Activated CD8-positive, alpha-beta memory T cell treated with anti-CD3 and anti-CD28 coated beads, Interleukin-2, amount 50 U/mL, for 48 hours (primary cell): Measurements from ENCODE around the gene NID1.
"Not testable (repeated sequence)": the region's sequence is repeated elsewhere in the genome, so short reads cannot be mapped to it uniquely, and the experiment has no call there.

Experiments
- DNase-seq: peaks from one replicate; pipeline ENCODE4 v3.0.0-alpha.2; 2020

The NID1 gene

DNA sequence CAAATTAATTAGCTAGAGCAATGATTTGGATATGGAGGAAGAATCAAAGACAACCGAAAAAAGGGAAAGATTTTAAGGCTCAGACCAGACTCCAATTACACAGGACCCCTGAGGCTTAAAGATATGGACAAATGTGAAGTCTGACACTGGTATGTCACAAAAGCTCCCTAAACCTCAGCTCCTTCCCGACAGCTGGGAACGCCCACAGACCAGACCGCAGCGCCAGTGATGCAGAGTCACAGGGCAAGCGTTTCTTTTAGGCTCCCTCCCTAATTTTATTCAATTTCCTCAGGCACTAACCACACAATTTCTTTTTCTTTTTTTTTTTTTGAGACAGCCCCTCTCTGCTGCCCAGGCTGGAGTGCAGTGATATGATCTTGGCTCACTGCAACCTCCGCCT lies 40.2 kb downstream of the NID1 start:
- DNase-seq, result no peak

DNA sequence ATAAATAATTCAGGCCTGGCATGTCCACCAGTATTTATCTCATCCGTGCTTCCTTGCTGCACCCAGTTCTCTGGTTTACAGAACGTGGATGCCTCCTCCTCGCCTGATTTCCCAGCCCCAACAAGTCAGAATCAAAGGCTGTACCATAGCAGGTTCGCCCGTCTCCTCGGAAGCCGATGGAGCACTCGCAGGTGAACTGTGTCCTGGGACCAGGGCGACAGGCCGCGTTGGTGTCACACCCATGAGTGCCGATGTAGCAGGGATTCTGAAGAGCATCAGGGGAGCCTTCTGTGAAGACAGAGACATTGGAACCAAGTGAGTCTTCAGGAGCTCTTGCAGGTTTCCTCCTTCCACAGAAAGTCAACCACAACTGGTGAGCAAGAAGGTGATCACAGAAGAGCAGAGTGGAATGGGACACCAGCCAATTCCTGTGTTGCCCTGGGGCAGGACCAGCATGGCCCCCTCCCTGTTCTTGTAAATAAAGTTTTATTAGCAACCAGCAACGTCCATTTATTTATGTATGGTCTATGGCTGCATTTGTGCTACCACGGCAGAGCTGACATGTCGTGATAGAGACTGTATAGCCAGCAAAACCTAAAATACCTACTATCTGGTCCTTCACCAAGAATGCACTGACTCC lies 40.8 kb downstream of the NID1 start:
- DNase-seq, result no peak

GRCh38 chr1:236021424-236022135 lies 43.3 kb downstream of the NID1 start:
- no peak for DNase-seq

- DNase-seq, result no peak
Measured at GRCh38 chr1:236020359-236021219, 44.3 kb downstream of the NID1 start.

- DNase-seq, result no peak
Measured at GRCh38 chr1:236018885-236019453, 45.9 kb downstream of the NID1 start.

GRCh38 chr1:236016782-236017400 lies 48.0 kb downstream of the NID1 start:
- DNase-seq, result no peak

GRCh38 chr1:236016083-236016482 lies 48.8 kb downstream of the NID1 start:
- DNase-seq, result no peak

DNA sequence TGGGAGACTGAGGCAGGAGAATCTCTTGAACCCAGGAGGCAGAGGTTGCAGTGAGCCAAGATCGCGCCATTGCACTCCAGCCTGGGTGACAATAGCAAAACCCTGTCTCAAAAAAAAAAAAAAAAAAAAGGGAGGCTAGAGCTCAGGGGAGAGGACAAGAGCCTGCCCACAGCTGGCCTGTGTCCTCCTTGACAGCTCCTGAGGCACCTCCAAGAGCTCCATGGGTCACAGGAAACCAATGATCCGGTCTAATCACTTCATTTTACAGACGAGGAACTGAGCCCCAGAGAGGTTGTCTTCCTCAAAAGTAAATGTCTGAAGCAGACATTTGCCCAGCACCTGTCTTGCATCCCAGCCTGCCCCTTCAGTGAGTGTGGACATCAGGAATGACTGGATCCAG lies 49.4 kb downstream of the NID1 start:
- no peak for DNase-seq

- no peak for DNase-seq
Measured at GRCh38 chr1:236013330-236013729, 51.6 kb downstream of the NID1 start.

GRCh38 chr1:236011641-236012040 lies 53.2 kb downstream of the NID1 start:
- DNase-seq, result no peak

DNA sequence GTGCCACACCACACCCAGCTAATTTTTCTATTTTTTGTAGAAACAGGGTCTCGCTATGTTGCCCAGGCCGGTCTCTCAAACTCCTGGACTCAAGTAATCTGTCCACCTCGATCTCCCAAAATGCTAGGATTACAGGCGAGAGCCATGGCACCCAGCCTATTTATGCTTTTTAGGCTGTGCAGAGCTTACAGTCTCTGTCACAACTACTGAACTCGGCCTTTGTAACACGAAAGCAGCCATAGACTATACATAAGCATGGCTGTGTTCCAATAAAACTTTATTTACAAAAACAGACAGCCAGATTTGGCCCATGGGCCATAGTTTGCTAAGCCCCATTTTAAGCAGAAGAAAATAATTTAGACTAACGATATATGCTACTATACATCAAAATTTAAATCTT lies 54.4 kb downstream of the NID1 start:
- DNase-seq, result no peak

GRCh38 chr1:236009857-236010256 lies 55.0 kb downstream of the NID1 start:
- DNase-seq, result no peak

DNA sequence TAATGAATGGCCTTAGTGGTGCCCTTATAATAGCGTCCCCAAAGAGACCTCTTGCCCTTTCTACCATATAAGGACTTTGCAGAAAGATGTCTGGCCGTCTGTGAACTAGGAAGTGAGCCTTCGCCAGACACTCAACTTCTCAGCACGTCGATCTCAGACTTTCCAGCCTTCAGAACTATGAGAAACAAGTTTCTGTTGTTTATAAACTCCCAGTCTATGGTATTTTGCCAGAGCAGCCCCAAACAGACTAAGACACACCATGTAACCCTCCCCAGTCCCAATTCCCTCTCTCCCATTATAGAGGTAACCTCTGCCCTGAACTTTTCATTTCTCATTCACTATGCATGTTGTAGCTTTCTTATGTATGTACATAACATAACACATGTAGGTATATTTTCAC lies 55.7 kb downstream of the NID1 start:
- no peak for DNase-seq

DNA sequence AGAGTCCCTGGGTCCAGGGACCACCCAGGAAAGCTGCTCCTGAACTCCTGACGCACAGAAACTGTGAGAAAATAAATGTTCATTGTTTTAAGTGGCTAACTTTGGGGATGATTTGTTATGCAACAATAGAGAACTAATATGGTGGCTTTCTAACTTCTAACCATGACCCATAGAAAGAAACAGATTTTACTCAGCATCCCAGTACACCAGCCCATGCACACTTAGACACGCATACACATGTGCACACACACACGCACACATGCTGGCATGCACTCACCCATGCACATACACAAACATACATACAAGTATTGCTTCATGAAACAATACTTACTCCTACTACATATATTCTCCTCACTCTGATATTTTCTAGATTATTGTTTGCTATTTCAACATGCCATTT lies 57.1 kb downstream of the NID1 start:
- DNase-seq, result no peak

- not testable (repeated sequence) for DNase-seq
Measured at GRCh38 chr1:236003058-236003457, 61.8 kb downstream of the NID1 start.

- no peak for DNase-seq
Measured at GRCh38 chr1:236002572-236002971, 62.3 kb downstream of the NID1 start.

DNA sequence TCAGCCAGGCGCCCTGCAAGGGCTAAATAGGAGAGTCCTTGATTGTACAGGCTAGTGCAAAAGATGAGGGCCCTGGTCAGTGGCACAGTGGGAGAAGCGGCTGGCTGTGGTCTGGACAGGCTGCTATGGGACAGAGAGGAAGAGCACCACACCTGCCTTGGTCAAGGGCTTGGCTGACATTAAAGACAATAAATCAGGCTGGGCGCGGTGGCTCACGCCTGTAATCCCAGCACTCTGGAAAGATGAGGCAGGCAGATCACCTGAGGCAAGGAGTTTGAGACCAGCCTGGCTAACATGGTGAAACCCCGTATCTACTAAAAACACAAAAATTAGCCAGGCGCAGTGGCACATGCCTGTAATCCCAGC lies 62.9 kb downstream of the NID1 start:
- DNase-seq, result no peak

DNA sequence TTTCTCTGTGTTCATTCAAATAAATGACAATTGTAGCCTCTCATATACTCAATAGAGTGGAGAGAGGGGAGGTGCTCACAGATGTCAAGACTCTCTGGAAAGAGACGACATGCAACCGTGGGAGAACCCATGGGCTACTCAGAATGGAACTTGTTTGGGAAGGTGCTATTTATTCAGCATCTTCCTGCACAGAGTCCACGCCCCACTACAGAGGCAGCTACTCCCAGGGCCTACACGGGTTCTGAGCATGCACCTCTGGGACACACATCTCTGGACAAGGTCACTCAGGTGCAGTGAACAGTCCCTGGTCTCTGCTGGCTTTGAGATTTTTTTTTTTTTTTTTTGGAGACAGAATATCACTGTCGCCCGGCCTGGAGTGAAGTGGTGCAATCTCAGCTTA lies 64.1 kb downstream of the NID1 start:
- no peak for DNase-seq

DNA sequence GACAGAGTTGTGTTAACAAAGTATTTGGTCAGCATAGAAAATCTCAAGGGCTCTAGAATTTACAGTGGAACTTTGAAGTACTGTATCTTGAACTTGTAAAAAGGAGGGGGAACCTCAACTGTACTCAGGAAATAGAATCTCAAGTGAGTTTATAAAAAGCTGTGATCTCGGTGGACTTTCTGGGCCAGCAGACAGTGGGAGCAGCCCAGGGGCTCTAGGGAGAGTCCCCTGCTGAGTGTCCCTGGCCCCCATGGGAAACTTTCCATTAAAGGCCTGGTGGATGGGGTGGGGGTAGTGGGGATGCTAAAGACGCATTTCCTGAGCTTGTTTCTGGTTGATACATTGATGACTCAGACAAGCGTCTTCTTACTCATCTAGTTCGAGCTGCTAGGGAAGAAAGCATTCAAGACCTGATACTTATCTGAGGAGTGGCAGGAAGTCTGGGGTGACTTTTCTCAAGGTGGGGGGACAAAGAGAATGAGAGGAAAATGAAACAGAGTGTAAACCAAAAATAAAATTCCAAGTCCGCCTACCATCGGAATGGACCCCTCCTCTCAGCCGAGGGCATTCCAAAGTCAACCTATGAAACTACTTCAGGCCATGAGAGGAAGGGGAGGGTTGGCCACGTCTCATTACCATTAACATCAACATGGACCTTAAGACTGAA lies 65.5 kb downstream of the NID1 start:
- peak; percentile 79 for DNase-seq

GRCh38 chr1:235998812-235999211 lies 66.1 kb downstream of the NID1 start:
- peak; percentile 73 for DNase-seq

GRCh38 chr1:235997931-235998330 lies 67.0 kb downstream of the NID1 start:
- DNase-seq, result no peak

- DNase-seq, result no peak
Measured at GRCh38 chr1:235997049-235997448, 67.8 kb downstream of the NID1 start.
